DND-41 (cell line): Measurements from ENCODE around the gene PSMC3IP.
"Not testable (repeated sequence)": the region's sequence is repeated elsewhere in the genome, so short reads cannot be mapped to it uniquely, and the experiment has no call there.

Experiments
- ATAC-seq: fragments of 200-7000 bp; cut with Tn5 transposase; 3 replicates; pipeline ENCODE4 v1.9.1; 2021; ENCODE audit warnings: low read depth; ENCODE audit not compliant: insufficient read depth
- DNase-seq: peaks from one replicate; pipeline ENCODE4 v3.0.0-alpha.2; 2020
- H2AFZ ChIP-seq: 2 replicates; pipeline ENCODE4 v1.6.0; 2012; ENCODE audit warnings: low read depth, low read length
- H3K27ac ChIP-seq: 2 replicates; pipeline ENCODE4 v1.5.1; 2012; ENCODE audit warnings: low read length, inconsistent platforms
- H3K27me3 ChIP-seq: fragments of 200-600 bp; sonication (generic); 2 replicates; pipeline ENCODE4 v1.6.0; 2012; ENCODE audit warnings: low read length, mild to moderate bottlenecking, inconsistent platforms; ENCODE audit not compliant: insufficient read depth, poor library complexity
- H3K36me3 ChIP-seq: 2 replicates; pipeline ENCODE4 v1.5.1; 2012; ENCODE audit warnings: low read length, inconsistent platforms; ENCODE audit not compliant: insufficient read depth
- H3K4me1 ChIP-seq: 2 replicates; pipeline ENCODE4 v1.5.1; 2012; ENCODE audit warnings: mild to moderate bottlenecking, low read length; ENCODE audit not compliant: insufficient read depth
- H3K4me2 ChIP-seq: 2 replicates; pipeline ENCODE4 v1.6.0; 2012; ENCODE audit warnings: mild to moderate bottlenecking, moderate library complexity, low read length, inconsistent platforms; ENCODE audit not compliant: insufficient read depth
- H3K4me3 ChIP-seq, 2 experiments: fragments of 200-600 bp in 1 of 2; shearing (Covaris generic) in 1 of 2; 2 replicates each; pipeline ENCODE4 v1.5.1; 2012 to 2016; ENCODE audit warnings: inconsistent platforms in 2 of 2, low read length in 2 of 2, mild to moderate bottlenecking in 2 of 2, low read depth in 1 of 2, moderate library complexity in 1 of 2
- H3K79me2 ChIP-seq: 2 replicates; pipeline ENCODE4 v1.6.0; 2012; ENCODE audit warnings: low read length, inconsistent platforms; ENCODE audit not compliant: insufficient read depth
- H3K9ac ChIP-seq: 2 replicates; pipeline ENCODE4 v1.6.0; 2012; ENCODE audit warnings: low read depth, mild to moderate bottlenecking, inconsistent platforms, low read length, moderate library complexity
- H3K9me3 ChIP-seq: 2 replicates; pipeline ENCODE4 v1.5.1; 2012; ENCODE audit warnings: low read length, moderate library complexity, mild to moderate bottlenecking, inconsistent platforms; ENCODE audit not compliant: insufficient read depth, severe bottlenecking
- H4K20me1 ChIP-seq: 2 replicates; pipeline ENCODE4 v1.6.0; 2012; ENCODE audit warnings: low read length; ENCODE audit not compliant: insufficient read depth
- CTCF ChIP-seq: IDR thresholded peaks from 2 replicates; pipeline ENCODE4 v1.5.1; 2012; ENCODE audit warnings: borderline replicate concordance, low read length, moderate library complexity, mild to moderate bottlenecking; ENCODE audit not compliant: poor library complexity, severe bottlenecking; ENCODE audit errors: extremely low read depth
- EZH2 ChIP-seq: IDR thresholded peaks from 3 replicates; pipeline ENCODE4 v1.6.1; 2012; ENCODE audit warnings: borderline replicate concordance, low read depth, mild to moderate bottlenecking, moderate library complexity, low read length, inconsistent platforms; ENCODE audit not compliant: severe bottlenecking

PSMC3IP gene

GRCh38 chr17:42543190-42544079 is 34.1 kb downstream of the PSMC3IP start:
- TF ChIP-seq CTCF (no peak), EZH2 (no peak)
- H3K4me1 ChIP-seq: no peaks in the 10 kb centered on the region
- no peak for ATAC-seq
- H4K20me1 ChIP-seq: no peaks in the 10 kb centered on the region
- no peak for DNase-seq
- peaks cover 29% of the 10 kb centered on the region for H3K36me3 ChIP-seq
- no peak overlapping the region for H3K4me3 ChIP-seq
- no peak overlapping the region for H3K9ac ChIP-seq
- H3K4me2 ChIP-seq: no peak overlapping the region
- H3K9me3 ChIP-seq: no peaks in the 10 kb centered on the region
- H3K79me2 ChIP-seq: no peaks in the 10 kb centered on the region
- H3K27me3 ChIP-seq: no peaks in the 10 kb centered on the region
- H2AFZ ChIP-seq: no peak overlapping the region
- H3K27ac ChIP-seq: no peak overlapping the region

- Histone ChIP-seq H3K4me2 (no peak overlapping the region), H3K9ac (no peak overlapping the region), H2AFZ (no peak overlapping the region)
These were observed 36.3 kb downstream of the PSMC3IP start for GRCh38 chr17:42541041-42541833.

GRCh38 chr17:42540558-42540957 is 37.0 kb downstream of the PSMC3IP start:
- not testable (repeated sequence) for H3K4me2 ChIP-seq, DNase-seq, H3K9me3 ChIP-seq, H3K4me3 ChIP-seq, ATAC-seq, H2AFZ ChIP-seq, H3K9ac ChIP-seq, H3K27ac ChIP-seq, H3K79me2 ChIP-seq, H4K20me1 ChIP-seq, H3K27me3 ChIP-seq
- Histone ChIP-seq H3K4me1 (peaks cover 20% of the 10 kb centered on the region), H3K36me3 (peaks cover 35% of the 10 kb centered on the region)

More at GRCh38 chr17:42541041-42541833, 36.3 kb downstream of the PSMC3IP start:
- peaks cover 7% of the 10 kb centered on the region; the same call in 1 of the 2 replicates for H4K20me1 ChIP-seq
- peaks cover 35% of the 10 kb centered on the region for H3K36me3 ChIP-seq
- peaks cover 10% of the 10 kb centered on the region for H3K79me2 ChIP-seq
- H3K27ac ChIP-seq: no peak overlapping the region
- TF ChIP-seq CTCF (no peak), EZH2 (no peak)
- H3K27me3 ChIP-seq: no peaks in the 10 kb centered on the region
- no peak overlapping the region for H3K4me3 ChIP-seq
- no peak for ATAC-seq
- no peak for DNase-seq
- H3K9me3 ChIP-seq: no peaks in the 10 kb centered on the region
- peaks cover 15% of the 10 kb centered on the region for H3K4me1 ChIP-seq

GRCh38 chr17:42538482-42538881 is 39.0 kb downstream of the PSMC3IP start:
- ATAC-seq: no peak
- DNase-seq: no peak
- peaks cover 30% of the 10 kb centered on the region for H3K4me1 ChIP-seq
- TF ChIP-seq CTCF: no peak
- no peak for TF ChIP-seq EZH2
- H3K4me3 ChIP-seq: no peak overlapping the region
- H3K27ac ChIP-seq: no peak overlapping the region
- H3K36me3 ChIP-seq: peaks cover 31% of the 10 kb centered on the region
- no peak overlapping the region for H3K9ac ChIP-seq
- H3K79me2 ChIP-seq: peaks cover 10% of the 10 kb centered on the region
- H3K27me3 ChIP-seq: no peaks in the 10 kb centered on the region
- H2AFZ ChIP-seq: no peak overlapping the region
- H3K9me3 ChIP-seq: no peaks in the 10 kb centered on the region
- peaks cover 7% of the 10 kb centered on the region; the same call in 1 of the 2 replicates for H4K20me1 ChIP-seq
- H3K4me2 ChIP-seq: no peak overlapping the region
